Measurements from ENCODE around the gene RAD51B.

- TF ChIP-seq CTCF (optimal IDR thresholded peaks at IDR 0.05 in 1 of 3, IDR thresholded peaks at IDR 0.05 in 1 of 3, conservative IDR thresholded peaks at IDR 0.05 in 1 of 3; ENCODE audit: extremely low read depth in 1 of 3, insufficient read depth in 2 of 3, low read length in 3 of 3) = no peak
- no peak for TF ChIP-seq EZH2 (IDR thresholded peaks at IDR 0.05; ENCODE audit: low read length)
These were observed 55.8 kb downstream of the RAD51B start for GRCh38 chr14:67875175-67876006.

Data from keratinocyte (primary cell).